HG03066 (cell line): Measurements from ENCODE around the gene ENOX1.

Experiments
- ATAC-seq: cut with Tn5 transposase; IDR thresholded peaks from one replicate; pipeline ENCODE4 v1.9.1; 2021; ENCODE audit warnings: low read depth; ENCODE audit not compliant: unreplicated experiment

The ENOX1 gene

GRCh38 chr13:43402380-43402779 lies 384.4 kb downstream of the ENOX1 start:
- ATAC-seq, result no peak

GRCh38 chr13:43401361-43401760 lies 385.4 kb downstream of the ENOX1 start:
- ATAC-seq, result no peak

- no peak for ATAC-seq
These were observed 389.7 kb downstream of the ENOX1 start for GRCh38 chr13:43397111-43397510.

GRCh38 chr13:43391036-43391435 lies 395.7 kb downstream of the ENOX1 start:
- ATAC-seq, result no peak

GRCh38 chr13:43390619-43391018 lies 396.2 kb downstream of the ENOX1 start:
- ATAC-seq, result peak; percentile 63

GRCh38 chr13:43389983-43390382 lies 396.8 kb downstream of the ENOX1 start:
- no peak for ATAC-seq

- ATAC-seq, result no peak
These were observed 397.2 kb downstream of the ENOX1 start for GRCh38 chr13:43389573-43389972.

GRCh38 chr13:43388282-43389034 lies 398.3 kb downstream of the ENOX1 start:
- ATAC-seq, result peak; percentile 40

- no peak for ATAC-seq
These were observed 398.9 kb downstream of the ENOX1 start for GRCh38 chr13:43387880-43388279.

GRCh38 chr13:43383498-43384165 lies 403.1 kb downstream of the ENOX1 start:
- ATAC-seq, result no peak

GRCh38 chr13:43379738-43380137 lies 407.0 kb downstream of the ENOX1 start:
- ATAC-seq, result no peak

- no peak for ATAC-seq
These were observed 408.8 kb downstream of the ENOX1 start for GRCh38 chr13:43377973-43378372.

- ATAC-seq, result no peak
These were observed 409.6 kb downstream of the ENOX1 start for GRCh38 chr13:43377149-43377548.

GRCh38 chr13:43376596-43376995 lies 410.2 kb downstream of the ENOX1 start:
- ATAC-seq, result no peak

GRCh38 chr13:43375797-43376465 lies 410.8 kb downstream of the ENOX1 start:
- ATAC-seq, result no peak

GRCh38 chr13:43374621-43375020 lies 412.2 kb downstream of the ENOX1 start:
- no peak for ATAC-seq

- ATAC-seq, result no peak
These were observed 413.4 kb downstream of the ENOX1 start for GRCh38 chr13:43373400-43373799.

- no peak for ATAC-seq
These were observed 415.9 kb downstream of the ENOX1 start for GRCh38 chr13:43370842-43371241.

- ATAC-seq, result no peak
These were observed 417.5 kb downstream of the ENOX1 start for GRCh38 chr13:43369319-43369718.

GRCh38 chr13:43368003-43368402 lies 418.8 kb downstream of the ENOX1 start:
- ATAC-seq, result no peak

GRCh38 chr13:43365039-43365344 lies 421.8 kb downstream of the ENOX1 start:
- no peak for ATAC-seq
